Neuron (in vitro differentiated cells): ENCODE results near the gene DMRTB1.

ENCODE experiments used
- H2AFZ ChIP-seq: one replicate; pipeline ENCODE4 v1.6.1; 2013; ENCODE audit warnings: low read depth, mild to moderate bottlenecking, inconsistent platforms, low read length, moderate library complexity
- H3K27me3 ChIP-seq: one replicate; pipeline ENCODE4 v1.6.1; 2013; ENCODE audit warnings: low read length; ENCODE audit not compliant: insufficient read depth
- H3K36me3 ChIP-seq: one replicate; pipeline ENCODE4 v1.6.1; 2013; ENCODE audit warnings: low read length; ENCODE audit not compliant: insufficient read depth
- H3K4me1 ChIP-seq: one replicate; pipeline ENCODE4 v1.6.1; 2013; ENCODE audit warnings: low read length; ENCODE audit not compliant: insufficient read depth
- H3K4me3 ChIP-seq: 2 replicates; pipeline ENCODE4 v1.5.1; 2013; ENCODE audit warnings: mild to moderate bottlenecking, low read length, moderate library complexity
- H3K9me3 ChIP-seq: one replicate; pipeline ENCODE4 v1.6.1; 2013; ENCODE audit warnings: low read length

The DMRTB1 gene

DNA sequence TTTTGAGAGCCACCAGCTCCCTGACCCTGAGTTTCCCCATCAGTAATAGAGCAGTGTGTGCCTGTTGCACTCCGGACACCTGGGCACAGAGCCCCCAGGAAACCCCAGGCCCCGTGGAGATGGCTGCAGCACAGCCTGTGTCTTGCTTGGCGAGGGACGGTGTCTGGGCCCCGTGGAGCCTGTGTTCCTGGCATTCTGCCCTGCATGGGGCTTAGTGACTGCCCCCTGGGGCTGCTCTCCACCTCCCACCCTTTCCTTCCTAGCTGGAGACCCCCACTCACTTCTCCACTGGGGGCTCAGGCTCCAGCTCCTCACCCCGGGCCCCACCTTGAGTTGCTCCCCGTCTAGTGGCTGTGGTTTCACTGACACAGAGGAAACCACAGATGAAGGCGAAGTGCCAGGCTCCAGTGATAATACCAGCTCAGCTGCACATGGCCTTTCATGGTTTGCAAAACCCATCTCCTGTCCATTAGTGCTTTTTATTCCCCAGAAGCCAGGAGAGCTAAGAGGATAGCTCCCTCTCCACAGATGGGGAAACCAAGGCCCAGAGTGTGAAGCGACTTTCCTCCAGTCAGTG lies 39.4 kb downstream of the DMRTB1 start:
- H3K36me3 ChIP-seq: no peaks in the 10 kb centered on the region
- H2AFZ ChIP-seq: no peak overlapping the region
- H3K4me3 ChIP-seq: no peak overlapping the region
- peaks cover 8% of the 10 kb centered on the region for H3K4me1 ChIP-seq
- no peaks in the 10 kb centered on the region for H3K9me3 ChIP-seq
- H3K27me3 ChIP-seq: no peaks in the 10 kb centered on the region

DNA sequence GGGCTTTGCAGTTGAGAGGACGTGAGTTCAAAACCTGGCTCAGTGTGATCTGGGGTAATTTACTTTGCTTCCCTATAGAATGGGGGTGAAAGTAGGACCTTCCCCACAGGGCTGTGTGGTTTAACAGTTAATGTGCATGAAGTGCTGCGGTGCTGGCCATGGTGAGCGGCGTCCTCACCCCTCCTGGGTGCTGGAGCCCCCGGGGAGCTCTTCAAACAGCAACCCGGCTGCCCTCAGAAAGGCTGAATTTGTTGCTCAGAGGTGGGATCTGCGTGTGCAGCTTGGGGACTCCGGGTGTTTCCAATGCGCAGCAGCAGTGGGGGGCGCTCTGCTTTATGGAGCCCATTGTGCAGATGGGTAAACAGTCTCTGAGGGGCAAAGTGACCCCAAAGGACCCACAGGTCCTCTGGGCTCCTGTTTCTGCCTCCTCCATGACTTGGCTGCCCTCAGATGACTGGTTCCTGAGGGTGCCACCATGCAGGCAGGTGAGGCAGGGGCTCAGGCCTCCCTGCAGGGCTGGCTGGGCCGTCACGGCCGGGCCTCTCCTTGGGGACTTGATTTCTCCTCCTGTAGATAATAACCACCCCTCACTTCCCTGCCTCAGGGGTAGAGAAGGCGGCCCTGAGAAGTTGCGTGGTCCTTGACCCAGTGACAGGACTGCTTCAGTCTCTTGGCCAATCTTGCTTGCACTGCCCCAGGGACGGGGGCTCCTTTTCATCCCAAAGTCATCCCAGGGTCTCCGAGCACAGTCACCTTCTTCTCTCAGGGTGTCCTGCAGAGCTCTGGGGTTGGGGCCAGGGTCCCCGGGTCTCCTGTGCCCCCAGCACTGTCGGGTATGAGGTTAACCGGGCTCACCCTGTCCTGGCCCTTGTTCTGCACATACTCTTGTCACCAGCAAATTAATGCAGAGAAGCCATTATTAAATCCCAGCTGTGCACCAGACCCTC lies 40.3 kb downstream of the DMRTB1 start:
- Histone ChIP-seq H3K4me3 (no peak overlapping the region), H3K9me3 (no peaks in the 10 kb centered on the region), H2AFZ (no peak overlapping the region), H3K4me1 (peaks cover 13% of the 10 kb centered on the region), H3K27me3 (no peaks in the 10 kb centered on the region), H3K36me3 (no peaks in the 10 kb centered on the region)

DNA sequence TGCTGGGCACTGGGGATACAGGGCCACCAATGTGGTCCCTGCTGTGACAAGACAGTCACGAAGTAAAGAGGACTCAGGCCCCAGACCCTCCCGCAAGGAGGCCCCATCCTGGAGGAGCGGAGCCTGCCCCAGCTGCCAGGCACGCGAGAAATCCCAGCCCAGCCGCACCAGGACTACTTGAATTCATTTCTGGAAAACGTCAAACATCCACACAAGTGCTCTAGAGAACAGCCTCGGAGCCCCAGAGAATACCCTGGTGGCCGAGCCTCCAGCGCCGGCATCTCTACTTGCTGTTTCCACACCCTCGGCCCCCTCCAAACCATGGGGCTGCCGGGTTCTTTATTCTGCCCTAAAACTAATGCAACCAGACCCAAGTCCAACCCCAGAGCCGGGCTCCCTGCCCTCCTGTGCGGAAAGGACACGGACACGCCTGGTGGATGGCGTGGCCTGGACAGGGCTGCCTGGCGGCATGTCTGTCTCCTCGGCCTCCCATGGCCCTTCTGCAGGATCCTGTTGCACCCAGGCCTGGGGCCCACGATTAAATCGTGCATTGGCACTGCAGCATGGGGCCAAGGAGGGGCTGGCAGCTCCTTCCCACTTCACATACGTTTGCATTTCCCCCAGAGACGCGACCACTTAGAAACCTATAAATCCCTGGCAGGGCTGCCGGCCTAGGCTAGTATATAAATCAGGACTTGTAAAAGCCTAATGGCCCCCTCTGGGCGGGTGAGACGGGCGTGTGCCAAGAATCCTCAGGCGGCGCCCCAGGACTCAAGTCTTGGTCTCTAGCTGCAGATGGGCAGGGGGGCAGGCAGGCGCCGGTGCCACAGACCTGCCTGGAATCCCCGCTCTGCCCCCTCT lies 41.2 kb downstream of the DMRTB1 start:
- peaks cover 13% of the 10 kb centered on the region for H3K4me1 ChIP-seq
- no peaks in the 10 kb centered on the region for H3K36me3 ChIP-seq
- H3K9me3 ChIP-seq: no peaks in the 10 kb centered on the region
- H3K27me3 ChIP-seq: no peaks in the 10 kb centered on the region
- no peak overlapping the region for H2AFZ ChIP-seq
- no peak overlapping the region for H3K4me3 ChIP-seq

DNA sequence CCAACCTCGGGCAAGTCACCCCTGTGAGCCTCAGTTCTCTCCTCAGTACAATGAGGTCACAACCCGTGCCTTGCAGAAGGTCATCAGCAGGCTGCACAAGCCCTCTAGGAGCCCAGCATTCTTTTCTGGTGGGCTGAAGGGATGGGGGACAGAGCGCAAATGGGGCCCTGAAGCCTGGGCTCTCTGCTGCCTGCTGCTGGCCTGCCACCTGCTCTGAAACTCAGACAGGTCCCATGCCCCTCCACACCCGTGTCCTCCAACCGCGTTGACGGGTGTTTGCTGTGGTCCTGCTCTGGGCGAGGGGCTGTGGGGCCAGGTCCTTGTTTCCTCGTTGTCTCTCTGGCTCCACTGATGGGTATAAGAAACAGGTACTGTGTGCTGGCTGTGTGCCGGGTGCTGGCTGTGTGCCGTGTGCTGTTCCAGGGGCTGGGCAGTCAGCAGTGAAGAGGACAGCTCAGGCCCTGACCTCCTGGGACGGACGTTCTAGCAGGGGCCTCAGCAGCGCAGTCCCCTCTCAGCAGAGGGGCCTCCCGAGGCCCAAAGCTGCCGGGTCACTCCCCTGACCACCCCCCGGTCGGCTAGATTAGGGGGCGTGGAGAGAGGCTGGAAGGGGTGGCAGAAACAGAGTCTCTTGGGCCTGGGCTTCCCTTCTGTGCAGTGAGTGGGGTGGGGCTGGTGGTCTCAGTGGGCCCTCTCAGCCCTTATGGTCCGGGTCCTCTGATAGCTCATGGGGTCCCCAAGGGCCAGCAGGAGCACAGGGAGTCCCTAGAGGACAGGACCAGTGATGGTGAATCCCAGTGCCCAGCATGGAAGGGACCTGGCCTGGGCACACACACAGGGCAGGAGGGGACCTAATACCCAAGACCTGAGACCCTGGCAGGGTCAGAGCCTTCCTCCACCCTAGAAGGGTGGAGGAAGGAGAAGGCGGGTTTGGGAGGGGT lies 42.1 kb downstream of the DMRTB1 start:
- no peaks in the 10 kb centered on the region for H3K36me3 ChIP-seq
- H3K9me3 ChIP-seq: no peaks in the 10 kb centered on the region
- H3K4me1 ChIP-seq: peaks cover 13% of the 10 kb centered on the region
- no peaks in the 10 kb centered on the region for H3K27me3 ChIP-seq
- no peak overlapping the region for H3K4me3 ChIP-seq
- no peak overlapping the region for H2AFZ ChIP-seq

DNA sequence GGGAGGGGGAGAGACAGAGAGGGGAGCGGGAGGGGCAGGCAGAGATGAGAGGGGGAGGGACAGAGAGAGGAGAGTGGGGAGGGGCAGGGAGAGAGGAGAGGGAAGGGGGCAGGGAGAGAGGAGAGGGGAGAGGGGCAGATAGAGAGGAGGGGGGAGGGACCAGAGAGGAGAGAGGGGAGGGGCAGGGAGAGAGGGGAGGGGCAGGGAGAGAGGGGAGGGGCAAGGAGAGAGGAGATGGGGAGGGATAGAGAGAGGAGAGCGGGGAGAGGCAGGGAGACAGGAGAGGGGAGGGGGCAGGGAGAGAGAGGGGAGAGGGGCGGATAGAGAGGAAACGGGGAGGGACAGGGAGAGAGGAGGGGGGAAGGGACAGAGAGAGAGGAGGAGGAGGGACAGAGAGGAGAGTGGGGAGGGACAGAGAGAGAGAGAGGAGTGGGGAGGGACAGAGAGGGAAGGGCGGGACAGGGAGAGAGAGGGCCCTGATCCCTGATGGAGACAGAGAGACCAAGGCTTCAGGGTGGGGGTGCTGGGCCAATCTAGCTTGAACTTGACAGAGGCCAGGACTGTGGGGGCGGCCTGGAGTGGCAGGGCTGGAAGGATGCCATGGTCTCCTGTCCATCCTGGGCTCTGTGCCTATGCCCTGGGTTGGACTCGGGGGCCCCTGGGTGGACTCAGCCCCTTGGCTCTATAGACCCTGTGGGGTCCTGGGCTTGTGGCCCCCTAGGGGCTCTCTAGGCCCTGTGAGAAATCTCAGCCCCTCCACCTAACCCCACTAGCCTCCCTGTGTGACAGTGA lies 43.6 kb downstream of the DMRTB1 start:
- Histone ChIP-seq H3K4me1 (peaks cover 13% of the 10 kb centered on the region), H2AFZ (peak overlapping the region; percentile 61), H3K36me3 (no peaks in the 10 kb centered on the region), H3K27me3 (no peaks in the 10 kb centered on the region), H3K4me3 (no peak overlapping the region), H3K9me3 (no peaks in the 10 kb centered on the region)

DNA sequence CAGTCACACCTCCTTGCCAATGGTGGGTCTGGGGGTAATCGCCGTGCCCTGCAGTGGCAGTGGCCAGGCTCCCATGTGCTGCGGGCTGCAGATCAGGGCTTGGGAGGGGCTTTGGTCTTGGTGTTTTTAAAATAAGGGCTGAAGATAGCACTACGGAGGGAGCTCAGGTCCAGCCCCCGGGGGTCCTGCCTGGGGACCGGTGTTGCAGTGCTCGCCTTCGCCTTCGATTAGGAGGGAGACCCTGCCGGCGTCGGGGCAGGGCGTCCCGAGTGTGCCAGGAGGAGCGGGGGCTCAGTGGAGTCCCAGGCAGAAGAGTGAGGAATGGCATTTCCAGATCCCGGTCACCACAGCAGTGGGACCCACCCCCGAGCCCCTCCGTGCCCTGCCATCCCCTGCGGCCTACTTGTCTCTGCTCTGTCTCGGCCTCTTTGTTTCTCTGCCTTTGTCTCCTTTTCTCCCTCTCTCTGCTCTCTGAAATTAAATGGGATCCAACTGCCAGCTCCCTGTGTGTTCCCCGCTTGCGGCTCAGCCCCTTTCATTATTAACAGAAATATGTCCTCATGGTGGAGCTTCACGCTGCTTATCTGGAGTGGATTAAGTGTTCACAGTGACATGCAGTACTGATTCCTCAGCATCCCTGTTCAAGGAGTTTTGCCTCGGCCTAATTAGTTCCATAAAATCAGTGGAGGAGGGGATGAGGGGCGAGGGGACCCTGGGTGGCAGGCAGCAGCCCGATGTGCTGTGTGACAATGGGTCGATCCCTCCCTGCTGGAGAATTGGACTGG lies 44.4 kb downstream of the DMRTB1 start:
- Histone ChIP-seq H3K4me1 (peaks cover 13% of the 10 kb centered on the region), H2AFZ (peak overlapping the region; percentile 61), H3K9me3 (no peaks in the 10 kb centered on the region), H3K4me3 (no peak overlapping the region), H3K27me3 (no peaks in the 10 kb centered on the region), H3K36me3 (no peaks in the 10 kb centered on the region)

DNA sequence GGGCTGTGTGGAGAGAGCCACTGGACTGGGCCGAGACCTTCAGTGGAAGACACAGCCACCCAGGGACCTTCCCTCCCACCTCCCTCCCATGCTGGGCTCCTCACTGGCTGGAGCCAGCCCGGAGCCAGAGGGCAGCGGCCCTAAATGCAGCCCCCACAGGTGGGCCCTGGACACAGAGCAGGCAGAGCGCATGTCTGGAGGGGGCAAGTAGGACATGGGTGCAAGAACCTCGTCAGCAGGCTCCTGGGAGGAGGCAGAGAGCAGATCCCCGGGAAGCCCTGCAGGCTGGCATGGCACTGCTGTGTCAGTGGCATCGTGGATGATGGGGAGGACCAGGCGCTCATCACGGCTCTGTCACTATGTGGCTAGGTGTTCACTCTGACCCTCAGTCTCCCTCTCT lies 45.7 kb downstream of the DMRTB1 start:
- H3K4me1 ChIP-seq: peaks cover 18% of the 10 kb centered on the region
- H3K4me3 ChIP-seq: no peak overlapping the region
- no peaks in the 10 kb centered on the region for H3K9me3 ChIP-seq

DNA sequence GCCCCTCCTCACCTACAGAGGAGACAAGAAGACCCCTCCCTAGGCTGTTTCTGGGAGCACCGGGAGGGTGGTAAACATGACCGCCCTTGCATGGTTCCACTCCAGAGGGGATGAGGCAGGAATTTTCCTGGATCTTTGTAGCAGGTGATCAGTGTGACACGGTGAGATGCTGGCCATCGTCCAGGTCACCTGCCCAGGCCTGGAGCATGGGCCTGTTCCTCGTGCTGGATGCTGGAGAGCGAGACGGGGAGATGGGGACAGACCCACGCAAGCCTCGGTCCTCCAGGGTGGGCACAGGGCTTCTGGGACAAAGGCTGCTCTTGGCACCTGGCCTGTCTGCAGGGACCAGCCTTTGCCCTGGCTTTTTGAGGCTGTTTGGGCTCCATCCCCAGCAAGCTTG lies 46.2 kb downstream of the DMRTB1 start:
- no peak overlapping the region for H3K4me3 ChIP-seq
- H2AFZ ChIP-seq: no peak overlapping the region
- no peaks in the 10 kb centered on the region for H3K9me3 ChIP-seq
- H3K4me1 ChIP-seq: peaks cover 18% of the 10 kb centered on the region
- H3K27me3 ChIP-seq: peaks cover 2% of the 10 kb centered on the region
- no peaks in the 10 kb centered on the region for H3K36me3 ChIP-seq

More for the DNA sequence above, 45.7 kb downstream of the DMRTB1 start:
- H2AFZ ChIP-seq: no peak overlapping the region
- no peaks in the 10 kb centered on the region for H3K36me3 ChIP-seq
- no peaks in the 10 kb centered on the region for H3K27me3 ChIP-seq

DNA sequence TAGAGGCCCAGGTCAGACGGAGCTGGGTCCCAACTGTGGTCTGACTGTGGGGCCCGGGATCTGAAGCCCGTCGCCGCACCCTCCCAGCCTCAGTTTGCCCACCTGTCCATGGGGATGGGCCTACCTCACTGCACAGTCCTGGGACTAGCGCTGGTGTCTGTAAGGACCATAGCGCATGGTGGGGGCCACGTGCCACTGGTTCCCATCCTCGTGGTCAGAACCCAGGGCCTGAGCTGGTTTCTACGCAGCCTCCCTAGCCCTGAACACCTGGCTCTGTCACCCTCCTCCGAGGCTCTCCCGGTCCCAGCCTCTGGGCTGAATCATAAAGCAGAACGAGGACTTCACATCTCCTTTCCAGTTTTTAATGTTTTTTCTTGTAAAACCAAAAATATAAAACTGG lies 46.7 kb downstream of the DMRTB1 start:
- peaks cover 4% of the 10 kb centered on the region for H3K27me3 ChIP-seq
- H3K36me3 ChIP-seq: no peaks in the 10 kb centered on the region
- H3K4me3 ChIP-seq: no peak overlapping the region
- no peaks in the 10 kb centered on the region for H3K9me3 ChIP-seq
- peaks cover 18% of the 10 kb centered on the region for H3K4me1 ChIP-seq
- H2AFZ ChIP-seq: no peak overlapping the region

DNA sequence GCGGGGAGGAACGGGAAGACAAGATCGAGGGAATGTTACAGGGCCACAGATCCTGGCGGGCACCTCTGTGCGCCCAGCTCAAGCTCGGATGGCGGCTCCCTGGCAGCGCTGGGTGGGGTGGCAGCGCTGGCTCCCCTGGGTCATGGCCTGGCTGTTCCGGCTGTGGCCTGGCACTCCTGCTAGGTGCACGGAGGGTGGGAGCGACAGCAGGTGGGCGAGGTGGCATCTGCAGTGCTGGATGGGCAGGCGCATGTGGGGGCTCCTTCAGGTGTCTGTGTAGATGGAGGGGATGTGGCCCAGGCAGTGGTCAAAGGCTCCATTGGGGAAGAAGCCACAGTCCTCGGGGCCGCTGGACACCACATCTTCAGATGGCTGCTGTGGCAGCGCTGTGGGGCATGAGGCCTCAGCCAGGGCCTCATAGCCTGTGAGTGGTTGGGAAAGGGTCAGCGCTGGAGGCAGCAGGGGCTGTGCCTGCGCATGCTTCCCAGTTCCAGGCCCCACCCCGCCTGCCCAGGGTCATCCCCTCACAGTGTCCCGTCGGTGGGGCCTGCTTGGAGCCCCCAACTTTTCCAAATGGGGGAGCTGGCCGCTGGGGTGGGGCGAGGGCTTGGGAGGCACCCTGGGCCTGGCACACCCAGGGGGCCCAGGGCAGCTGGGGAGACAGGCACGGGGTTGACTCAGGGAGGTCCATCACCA lies 47.3 kb downstream of the DMRTB1 start:
- Histone ChIP-seq H3K4me3 (no peak overlapping the region), H3K9me3 (no peaks in the 10 kb centered on the region), H3K27me3 (peaks cover 4% of the 10 kb centered on the region), H2AFZ (no peak overlapping the region), H3K36me3 (no peaks in the 10 kb centered on the region), H3K4me1 (peaks cover 18% of the 10 kb centered on the region)
